ES-I3 (cell line): Measurements from ENCODE around the gene CACNA1A.

Source experiments
- H3K36me3 ChIP-seq: 2 replicates; pipeline ENCODE4 v1.6.1; 2013; ENCODE audit warnings: mild to moderate bottlenecking, low read length, control low read depth, moderate library complexity; ENCODE audit not compliant: insufficient read depth
- H3K4me1 ChIP-seq: 2 replicates; pipeline ENCODE4 v1.6.1; 2013; ENCODE audit warnings: mild to moderate bottlenecking, control low read depth, low read length; ENCODE audit not compliant: insufficient read depth
- H3K9ac ChIP-seq: 2 replicates; pipeline ENCODE4 v1.6.1; 2013; ENCODE audit warnings: low read depth, mild to moderate bottlenecking, low read length, moderate library complexity
- H3K9me3 ChIP-seq: 2 replicates; pipeline ENCODE4 v1.6.1; 2013; ENCODE audit warnings: mild to moderate bottlenecking, low read length, moderate library complexity; ENCODE audit not compliant: control insufficient read depth, insufficient read depth

Gene CACNA1A

DNA sequence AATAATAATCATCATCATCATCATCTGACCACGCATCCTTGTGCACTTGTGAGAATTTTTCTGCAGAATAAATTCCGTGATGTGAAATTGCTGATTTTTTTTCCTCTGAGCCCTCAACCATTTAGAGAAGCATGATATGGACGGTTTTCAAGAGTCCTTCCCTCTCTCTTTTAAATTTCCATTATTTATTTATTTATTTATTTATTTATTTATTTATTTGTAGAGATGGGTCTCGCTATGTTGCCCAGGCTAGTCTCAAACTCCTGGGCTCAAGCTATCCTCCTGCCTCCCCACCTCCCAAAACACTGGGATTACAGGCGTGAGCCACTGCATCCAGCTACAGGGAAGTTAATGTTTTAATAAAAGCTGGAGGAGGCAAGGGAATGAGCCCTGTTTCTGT is 39.6 kb downstream of the CACNA1A start:
- Histone ChIP-seq H3K36me3 (no peaks in the 10 kb centered on the region), H3K4me1 (no peaks in the 10 kb centered on the region), H3K9ac (no peak overlapping the region), H3K9me3 (no peaks in the 10 kb centered on the region)

DNA sequence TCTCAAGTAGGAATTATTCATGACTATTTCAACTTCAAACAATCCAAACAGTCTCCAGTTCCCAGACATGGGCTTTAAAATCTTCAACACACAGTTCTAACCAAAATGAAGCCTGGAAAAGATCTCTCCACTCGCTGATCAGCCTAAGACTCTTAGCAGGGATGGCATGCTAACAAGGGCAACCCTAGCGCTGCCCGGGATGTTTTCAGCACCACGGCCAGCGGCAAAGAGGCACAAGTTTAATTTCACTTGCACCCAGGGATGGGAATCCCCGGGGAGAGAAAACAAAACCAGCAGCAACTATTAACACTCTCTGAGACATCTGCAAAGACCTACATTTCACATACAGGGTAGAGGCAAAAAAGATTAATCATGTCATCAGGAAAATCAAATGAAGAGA is 43.0 kb downstream of the CACNA1A start:
- H3K36me3 ChIP-seq = no peaks in the 10 kb centered on the region
- H3K9me3 ChIP-seq = no peaks in the 10 kb centered on the region
- no peak overlapping the region for H3K9ac ChIP-seq
- H3K4me1 ChIP-seq = peaks cover 15% of the 10 kb centered on the region

DNA sequence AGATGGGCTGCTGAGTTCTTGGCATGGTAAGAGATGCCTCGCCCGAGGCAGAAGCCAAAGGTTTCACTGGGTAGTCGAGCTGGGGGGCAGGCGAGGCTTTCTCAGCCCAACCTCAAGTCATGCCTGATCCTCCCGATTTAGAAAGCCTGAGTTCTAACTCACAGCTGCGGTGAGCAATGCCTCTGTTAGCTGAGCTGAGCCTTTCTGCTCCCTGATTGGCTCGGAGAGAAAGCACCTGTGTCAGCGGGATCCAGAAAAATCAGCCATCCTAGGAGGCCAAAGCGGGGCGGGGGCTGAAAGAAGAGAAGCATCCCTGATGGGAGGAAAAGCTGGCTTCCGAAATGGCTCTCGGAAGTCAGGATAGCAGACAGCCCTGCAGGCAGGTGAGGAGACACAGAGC is 44.7 kb downstream of the CACNA1A start:
- no peaks in the 10 kb centered on the region for H3K9me3 ChIP-seq
- H3K9ac ChIP-seq = no peak overlapping the region
- no peaks in the 10 kb centered on the region for H3K36me3 ChIP-seq
- peaks cover 15% of the 10 kb centered on the region for H3K4me1 ChIP-seq

DNA sequence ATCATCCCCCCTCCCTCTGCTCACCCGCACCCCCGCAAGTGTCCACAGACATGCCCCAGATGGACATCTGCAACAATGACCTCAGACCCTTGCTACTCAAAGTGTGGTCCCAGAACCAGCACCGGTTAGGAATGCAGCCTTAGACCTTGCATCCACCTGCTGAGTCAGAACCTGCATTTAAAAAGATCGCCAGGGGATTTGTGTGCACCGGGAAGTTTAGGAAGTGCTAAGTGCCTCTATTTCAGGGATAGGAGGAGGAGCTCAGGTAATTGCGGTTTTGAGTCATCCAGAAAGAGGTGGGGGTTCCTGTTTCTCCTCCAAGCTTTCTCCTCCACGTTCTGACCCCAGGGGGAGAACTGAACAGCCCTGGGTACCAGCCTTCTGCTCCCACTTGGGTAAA is 46.2 kb downstream of the CACNA1A start:
- Histone ChIP-seq H3K4me1 (peaks cover 15% of the 10 kb centered on the region), H3K9ac (peak overlapping the region; percentile 5; the same call in 1 of the 2 replicates), H3K36me3 (no peaks in the 10 kb centered on the region), H3K9me3 (no peaks in the 10 kb centered on the region)

DNA sequence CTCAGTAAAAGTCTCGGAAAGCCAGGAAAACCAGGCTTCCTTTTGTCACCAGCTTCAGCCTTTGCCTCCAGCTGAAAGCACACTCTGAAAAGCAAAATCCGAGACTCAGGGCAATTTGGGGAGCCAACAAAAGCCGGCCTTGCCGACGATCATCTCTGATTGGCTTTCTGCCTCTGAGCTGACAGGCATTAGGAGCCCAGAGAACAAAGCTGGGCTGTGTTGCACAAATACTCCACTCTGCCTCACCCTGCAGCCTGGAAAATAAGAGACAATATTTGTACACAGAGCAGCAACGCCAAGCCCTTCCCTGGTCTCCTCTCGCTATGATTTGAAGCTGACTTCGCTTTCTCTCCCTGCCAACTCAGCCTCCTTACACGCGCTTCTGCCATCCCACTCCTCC is 46.9 kb downstream of the CACNA1A start:
- Histone ChIP-seq H3K9me3 (no peaks in the 10 kb centered on the region), H3K36me3 (no peaks in the 10 kb centered on the region), H3K9ac (peak overlapping the region; percentile 5; the same call in 1 of the 2 replicates), H3K4me1 (peaks cover 15% of the 10 kb centered on the region)

DNA sequence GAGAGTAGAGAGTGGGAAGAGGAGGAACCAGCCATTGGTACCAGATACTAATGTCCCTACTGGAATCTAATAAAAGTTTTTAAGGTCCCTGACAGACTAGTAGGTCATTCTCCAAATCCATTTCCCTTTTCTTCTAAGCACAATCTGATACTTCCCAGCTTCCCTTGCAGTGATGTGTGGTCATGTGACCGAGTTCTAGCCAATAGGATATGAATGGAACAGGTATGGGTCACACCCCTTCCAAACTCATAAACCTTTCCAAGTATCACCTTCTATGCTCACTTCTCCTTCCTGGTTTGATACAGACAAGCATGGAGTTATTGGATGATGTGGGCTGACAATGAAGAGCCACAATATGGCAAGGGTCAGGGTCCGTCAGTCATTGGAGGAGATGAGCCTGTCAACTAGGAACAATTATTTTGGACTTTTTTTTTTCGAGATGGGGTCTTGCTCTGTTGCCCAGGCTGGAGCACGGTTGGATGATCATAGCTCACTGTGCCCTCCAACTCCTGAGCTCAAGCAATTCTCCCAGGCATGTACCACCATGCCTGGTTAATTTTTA is 54.8 kb downstream of the CACNA1A start:
- Histone ChIP-seq H3K36me3 (no peaks in the 10 kb centered on the region), H3K9ac (no peak overlapping the region), H3K9me3 (peaks cover 5% of the 10 kb centered on the region; the same call in 1 of the 2 replicates), H3K4me1 (no peaks in the 10 kb centered on the region)

DNA sequence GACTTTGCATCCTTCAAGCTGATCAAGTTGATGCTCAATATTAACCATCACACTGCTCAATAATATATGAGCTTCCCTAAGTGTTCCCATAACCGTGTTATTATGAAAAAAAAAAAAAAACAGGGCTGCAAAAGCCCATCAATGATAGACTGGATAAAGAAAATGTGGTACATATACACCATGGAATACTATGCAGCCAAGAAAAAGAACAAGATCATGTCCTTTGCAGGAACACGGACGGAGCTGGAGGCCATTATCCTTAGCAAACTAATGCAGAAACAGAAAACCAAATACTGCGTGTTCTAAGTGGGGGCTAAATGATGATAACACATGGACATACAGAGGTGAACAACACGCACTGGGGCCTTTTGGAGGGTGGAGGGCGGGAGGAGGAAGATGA is 58.3 kb downstream of the CACNA1A start:
- no peaks in the 10 kb centered on the region for H3K4me1 ChIP-seq

DNA sequence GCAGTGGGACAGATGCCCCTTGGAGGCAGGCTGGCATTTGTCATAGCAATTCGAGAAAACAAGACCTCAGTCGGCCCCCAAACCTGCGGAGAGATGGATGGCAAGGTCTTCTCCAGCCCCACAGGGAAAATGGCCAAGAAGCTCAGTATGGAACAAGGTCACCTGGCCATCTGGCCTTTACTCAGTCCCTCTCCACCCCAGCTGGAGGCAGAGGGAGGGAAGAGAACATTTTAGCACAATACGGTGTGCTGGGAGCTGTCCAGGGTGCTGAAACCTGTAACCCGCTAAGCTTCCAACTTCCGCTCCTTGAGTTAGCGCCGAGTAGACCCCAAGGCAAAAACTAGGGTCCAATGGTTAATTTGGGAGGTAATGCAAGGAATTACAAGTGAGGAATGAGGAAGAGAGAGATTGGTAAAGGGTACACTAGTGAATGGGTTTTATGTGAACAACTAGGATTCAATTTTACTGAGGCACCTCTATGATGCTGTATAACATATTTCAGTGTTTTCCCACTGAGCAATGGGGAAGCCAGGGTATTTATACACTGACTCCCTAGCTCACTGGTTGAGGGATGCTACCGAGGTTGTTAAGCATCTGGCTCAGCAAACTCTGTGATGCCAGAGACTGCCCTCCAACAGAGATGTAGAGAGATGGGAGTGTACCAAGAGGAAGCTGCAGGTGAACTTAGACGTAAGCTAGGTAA is 64.3 kb downstream of the CACNA1A start:
- H3K36me3 ChIP-seq = no peaks in the 10 kb centered on the region
- no peaks in the 10 kb centered on the region for H3K4me1 ChIP-seq
- H3K9ac ChIP-seq = no peak overlapping the region
- no peaks in the 10 kb centered on the region for H3K9me3 ChIP-seq

More for the DNA sequence above, 58.3 kb downstream of the CACNA1A start:
- Histone ChIP-seq H3K36me3 (no peaks in the 10 kb centered on the region), H3K9me3 (peaks cover 5% of the 10 kb centered on the region; the same call in 1 of the 2 replicates), H3K9ac (no peak overlapping the region)

DNA sequence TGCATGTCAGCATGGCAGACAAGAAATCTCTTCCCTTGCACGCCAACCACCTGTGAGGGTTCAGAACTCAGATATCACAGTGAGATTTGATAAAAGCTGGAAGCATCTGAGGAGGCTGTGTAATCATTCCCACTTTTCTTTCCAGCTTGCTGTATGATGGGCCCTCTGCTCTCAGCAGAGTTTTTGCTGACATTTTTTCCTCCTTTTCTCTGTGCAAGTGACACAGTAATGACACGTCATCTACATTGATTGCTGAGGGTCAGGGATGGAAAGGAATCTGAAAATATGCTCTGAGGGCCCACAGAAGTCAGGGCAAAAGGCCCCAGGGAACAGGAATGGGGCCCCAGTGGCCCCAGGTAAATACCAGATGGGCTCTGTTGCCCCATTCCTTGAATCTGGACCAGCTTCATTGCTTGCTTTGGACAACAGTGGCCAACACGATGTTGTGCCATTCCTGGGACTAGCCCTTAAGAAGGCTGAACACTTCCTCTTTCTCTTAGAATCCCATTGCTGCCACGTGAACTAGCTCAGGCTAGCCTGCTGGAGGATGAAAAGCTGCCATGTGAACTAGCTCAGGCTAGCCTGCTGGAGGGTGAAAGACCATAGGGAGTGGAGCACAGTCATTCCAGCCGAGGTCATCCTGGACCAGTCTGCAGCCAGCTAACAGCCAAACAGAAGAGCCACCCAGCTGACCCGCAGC is 68.2 kb downstream of the CACNA1A start:
- no peak overlapping the region for H3K9ac ChIP-seq
- H3K9me3 ChIP-seq = no peaks in the 10 kb centered on the region
- H3K36me3 ChIP-seq = no peaks in the 10 kb centered on the region
- no peaks in the 10 kb centered on the region for H3K4me1 ChIP-seq

DNA sequence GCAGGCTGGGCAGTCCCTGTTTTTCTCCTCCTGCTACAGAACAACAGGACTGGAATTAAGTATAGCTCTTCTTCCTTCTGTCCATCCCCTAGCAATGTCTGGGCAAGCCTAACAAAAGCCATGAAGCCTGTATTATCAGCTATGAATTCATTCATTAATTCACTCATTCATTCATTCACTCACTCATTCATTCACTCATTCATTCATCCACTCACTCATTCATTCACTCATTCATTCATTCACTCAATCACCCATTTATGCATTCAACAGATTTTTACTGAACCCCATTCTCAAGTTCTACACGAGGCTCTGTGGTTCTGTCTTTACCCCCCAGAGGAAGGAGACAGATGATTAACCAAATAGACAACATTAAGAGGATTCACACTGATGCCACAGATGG is 69.9 kb downstream of the CACNA1A start:
- H3K36me3 ChIP-seq = no peaks in the 10 kb centered on the region
- H3K9ac ChIP-seq = no peak overlapping the region
- no peaks in the 10 kb centered on the region for H3K4me1 ChIP-seq
- no peaks in the 10 kb centered on the region for H3K9me3 ChIP-seq

DNA sequence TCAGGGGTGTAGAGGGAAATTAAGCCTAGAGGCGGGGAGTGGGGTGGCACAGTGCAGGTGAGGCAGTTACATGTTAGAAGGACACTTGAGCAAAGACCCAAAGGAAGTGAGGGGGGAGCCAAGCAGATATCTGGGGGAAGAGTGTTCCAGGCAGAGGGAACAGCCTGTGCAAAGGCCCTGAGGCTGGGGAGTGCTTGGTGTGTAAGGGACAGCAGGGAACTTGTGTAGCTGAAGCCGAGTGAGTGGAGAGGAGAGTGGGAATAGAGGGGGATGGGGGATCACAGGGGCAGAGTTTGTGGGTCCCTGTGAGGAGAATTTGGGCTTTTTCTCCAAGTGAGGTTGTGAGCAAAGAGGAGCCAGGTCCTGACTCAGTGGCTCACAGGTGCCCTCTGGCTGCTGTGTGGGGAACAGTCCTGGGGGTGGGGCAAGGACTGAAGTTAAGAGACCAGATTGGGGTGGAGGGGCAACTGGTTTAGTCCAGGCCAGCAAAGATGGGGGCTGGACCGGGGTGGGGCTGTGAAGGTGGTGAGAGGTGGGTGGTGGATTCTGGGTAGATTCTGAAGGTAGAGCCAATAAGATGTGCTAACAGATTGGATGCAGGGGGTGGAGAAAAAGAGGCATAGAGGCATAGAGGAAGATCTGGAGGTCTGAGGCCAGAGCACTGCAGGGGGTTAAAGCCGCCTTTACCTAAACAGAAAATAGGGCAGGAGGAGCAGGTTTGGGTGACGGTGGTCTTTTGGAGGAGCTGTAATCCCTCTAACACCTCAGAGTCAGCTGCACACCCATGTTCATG is 75.3 kb downstream of the CACNA1A start:
- Histone ChIP-seq H3K9ac (no peak overlapping the region), H3K9me3 (no peaks in the 10 kb centered on the region), H3K4me1 (no peaks in the 10 kb centered on the region), H3K36me3 (no peaks in the 10 kb centered on the region)

DNA sequence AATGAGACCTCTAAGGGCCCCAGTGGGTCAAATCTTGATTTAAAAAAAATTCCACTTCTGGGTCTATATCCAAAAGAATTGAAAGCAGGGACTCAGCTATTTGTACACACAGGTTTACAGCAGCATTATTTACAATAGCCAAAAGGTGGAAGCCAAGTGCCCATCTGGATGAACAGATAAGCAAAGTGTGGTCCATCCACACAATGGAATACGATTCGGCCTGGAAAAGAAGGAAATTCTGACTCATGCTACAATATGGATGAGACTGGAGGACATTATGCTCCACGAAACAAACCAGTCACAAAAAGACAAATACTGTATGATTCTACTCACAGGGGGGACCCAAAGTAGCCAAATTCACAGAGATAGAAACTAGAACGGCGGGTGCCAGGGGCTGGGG is 76.7 kb downstream of the CACNA1A start:
- H3K36me3 ChIP-seq = no peaks in the 10 kb centered on the region
- H3K9me3 ChIP-seq = no peaks in the 10 kb centered on the region
- no peaks in the 10 kb centered on the region for H3K4me1 ChIP-seq
- H3K9ac ChIP-seq = no peak overlapping the region

DNA sequence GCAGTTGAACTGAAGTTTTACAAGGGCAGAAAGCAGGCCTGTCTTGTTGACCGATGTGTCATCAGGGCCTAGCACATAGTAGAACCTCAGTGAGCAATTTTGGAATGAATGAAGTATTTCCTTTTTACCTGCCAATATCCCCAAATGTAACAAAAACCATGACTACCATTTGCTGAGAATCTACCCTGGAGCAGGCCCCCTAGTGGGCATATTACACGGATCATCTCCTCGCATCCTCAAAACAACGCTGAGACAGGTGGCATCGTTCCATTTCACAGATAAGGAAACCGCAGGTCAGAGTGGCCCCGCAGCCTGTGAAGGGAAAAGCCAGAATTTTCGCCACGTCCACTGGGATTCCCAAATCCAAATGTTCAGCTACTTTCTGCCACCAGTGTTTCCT is 77.9 kb downstream of the CACNA1A start:
- Histone ChIP-seq H3K9me3 (no peaks in the 10 kb centered on the region; the same call in 1 of the 2 replicates), H3K36me3 (no peaks in the 10 kb centered on the region), H3K4me1 (no peaks in the 10 kb centered on the region), H3K9ac (no peak overlapping the region)

DNA sequence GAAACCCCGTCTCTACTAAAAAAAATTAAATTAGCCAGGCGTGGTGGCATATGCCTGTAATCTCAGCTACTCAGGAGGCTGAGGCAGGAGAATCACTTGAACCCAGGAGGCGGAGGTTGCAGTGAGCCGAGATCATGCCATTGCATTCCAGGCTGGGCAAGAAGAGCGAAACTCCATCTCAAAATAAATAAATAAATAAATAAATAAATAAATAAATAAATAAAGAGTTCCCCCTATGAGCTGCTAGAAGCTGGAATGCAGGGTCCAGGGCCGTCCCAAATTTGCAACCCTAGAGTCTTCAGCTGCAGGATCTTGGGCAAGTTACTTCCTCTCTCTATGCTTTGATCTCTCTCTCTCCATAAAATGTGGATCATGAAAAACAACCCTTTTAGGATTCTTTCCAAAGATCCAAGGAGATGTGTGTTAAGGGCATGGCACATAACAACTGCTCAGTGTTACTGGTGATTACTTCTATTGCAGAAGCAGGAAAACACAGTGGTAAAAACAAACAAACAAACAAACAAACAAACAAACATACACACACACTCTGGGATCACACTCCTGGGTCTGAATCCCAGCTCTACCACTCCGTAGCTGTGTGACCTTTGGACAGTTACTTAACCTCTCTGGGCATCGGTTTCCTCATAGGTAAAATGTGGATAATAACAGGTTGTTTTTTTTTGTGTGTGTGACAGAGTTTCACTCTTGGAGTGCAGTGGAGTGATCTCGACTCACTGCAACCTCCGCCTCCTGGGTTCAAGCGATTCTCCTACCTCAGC is 78.8 kb downstream of the CACNA1A start:
- no peaks in the 10 kb centered on the region for H3K36me3 ChIP-seq
- H3K9ac ChIP-seq = no peak overlapping the region
- H3K4me1 ChIP-seq = no peaks in the 10 kb centered on the region
- H3K9me3 ChIP-seq = peaks cover 5% of the 10 kb centered on the region
